Pulmonary artery endothelial cell (primary cell): Measurements from ENCODE around the gene FNDC5. TPM values are rescaled to one million over a fixed set of nuclear protein-coding genes. Genes with fewer than 3 reads are reported as not detected.
A peak's percentile ranks its signal among the peaks of the same experiment; 100 is the strongest.

Source experiments
- DNase-seq: peaks from one replicate; pipeline ENCODE4 v3.0.0-alpha.2; 2011; ENCODE audit warnings: low read depth, low spot score
- total RNA-seq: library from RNA; depleted of rRNA; stranded (reverse); fragments of >200 nt; gene quantifications from 2 replicates; pipeline ENCODE4 v1.2.3, GENCODE V29; 2014

The FNDC5 gene
- total RNA-seq, 1 donor from 2014 or later, result 0.40 TPM

- peak; percentile 91 for DNase-seq
These were observed 53.4 kb downstream of the FNDC5 start, which contains the start of the genes S100PBP and YARS1 for GRCh38 chr1:32817159-32817814. Gene S100PBP (plus strand): TSS chr1:32817653. CDS start chr1:32826100, 8,447 bp downstream. Gene YARS1 (minus strand): TSS chr1:32817358. CDS start chr1:32817244, 114 bp downstream.

DNA sequence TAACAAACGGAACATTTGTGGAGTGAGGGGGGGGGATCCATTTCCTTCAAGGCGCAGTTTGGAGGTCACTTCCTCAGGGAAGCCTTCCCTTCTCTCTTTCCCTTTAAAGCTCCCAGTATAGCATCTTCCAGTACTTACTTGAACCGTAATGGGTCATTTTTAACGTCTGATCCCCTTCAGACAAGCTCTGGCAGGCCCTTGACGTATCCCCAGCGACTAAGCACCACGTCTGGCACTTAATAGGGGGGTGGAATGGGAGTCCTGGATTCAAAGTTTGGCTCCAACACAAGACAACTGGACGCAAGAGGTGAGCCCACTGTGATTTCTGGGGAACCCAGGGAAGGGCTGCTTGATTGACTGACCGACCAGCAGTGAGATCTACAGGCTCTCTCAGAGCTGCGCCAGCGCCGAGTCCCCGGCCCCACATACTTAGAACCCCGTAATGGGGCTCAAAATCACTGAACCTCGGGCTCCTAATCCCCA lies 54.0 kb downstream of the FNDC5 start:
- DNase-seq, result no peak

DNA sequence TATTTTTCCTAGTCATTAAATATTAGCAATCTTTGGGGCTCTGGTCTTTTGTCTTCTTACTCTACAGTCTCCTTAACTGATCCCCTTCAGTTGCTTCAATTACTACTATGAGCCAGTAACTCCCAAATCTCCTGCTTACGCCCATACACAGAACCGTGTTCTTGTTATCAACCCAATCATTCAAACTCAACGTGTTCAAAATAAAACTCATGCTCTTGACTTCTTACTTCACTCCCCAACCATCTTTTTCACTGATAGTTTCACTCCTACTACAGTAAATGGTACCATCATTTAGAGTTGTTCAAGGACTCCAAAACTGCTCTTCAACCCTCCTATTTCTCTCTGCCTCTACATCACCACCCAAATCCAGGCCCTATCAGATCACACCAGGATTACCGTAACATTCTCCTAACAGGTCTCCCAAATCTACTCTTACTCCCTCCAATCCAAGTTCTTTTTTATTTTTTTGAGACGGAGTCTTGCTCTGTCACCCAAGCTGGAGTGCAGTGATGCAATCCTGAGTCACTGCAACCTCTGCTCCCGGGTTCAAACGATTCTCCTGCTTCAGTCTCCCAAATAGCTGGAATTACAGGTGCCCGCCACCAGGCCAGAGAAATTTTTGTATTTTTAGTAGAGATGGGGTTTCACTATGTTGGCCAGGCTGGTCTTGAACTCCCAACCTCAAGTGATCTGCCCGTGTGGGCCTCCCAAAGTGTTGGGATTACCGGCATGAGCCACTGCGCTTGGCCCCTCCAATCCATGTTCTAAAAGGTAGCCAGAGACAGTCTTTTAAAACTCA lies 56.6 kb downstream of the FNDC5 start:
- DNase-seq, result no peak

Other genes with a start within 250 kb of the FNDC5 start
- 32.1 and 52.7 TPM in 2 replicates for gene ZBTB8OS, start 220.4 kb downstream of the FNDC5 start, total RNA-seq
- 176 and 228 TPM in 2 replicates for gene RBBP4, start 219.7 kb downstream of the FNDC5 start, total RNA-seq
- 11.8 and 12.1 TPM in 2 replicates for gene SYNC, start 168.1 kb downstream of the FNDC5 start, total RNA-seq
- gene YARS1, start 53.6 kb downstream of the FNDC5 start, total RNA-seq, result 113 and 144 TPM in 2 replicates
- 18.3 and 34.0 TPM in 2 replicates for gene S100PBP, start 53.3 kb downstream of the FNDC5 start, total RNA-seq
- gene HPCA, start 15.6 kb upstream of the FNDC5 start, total RNA-seq, result not detected in 2 replicates
- gene TMEM54, start 30.5 kb upstream of the FNDC5 start, total RNA-seq, result 53.0 and 53.6 TPM in 2 replicates
- gene RNF19B, start 93.9 kb upstream of the FNDC5 start, total RNA-seq, result 30.9 and 31.2 TPM in 2 replicates
- 102 and 132 TPM in 2 replicates for gene AK2, start 166.0 kb upstream of the FNDC5 start, total RNA-seq
- 0.74 and 0.99 TPM in 2 replicates for gene AZIN2, start 210.2 kb upstream of the FNDC5 start, total RNA-seq